Activated CD4-positive, alpha-beta T cell treated with anti-CD3 and anti-CD28 coated beads, Interleukin-2, amount 10 ng/mL, durations not matched to agents 24 days and 14 days (primary cell): ENCODE results near the gene ZC3H18. TPM values are rescaled to one million over a fixed set of nuclear protein-coding genes. Genes with fewer than 3 reads are reported as not detected.

Source experiments
- DNase-seq: peaks from one replicate; pipeline ENCODE4 v3.0.0; 2022
- H3K27ac Mint-ChIP-seq: one replicate; pipeline ENCODE4 v1.8.0; 2022; ENCODE audit warnings: mild to moderate bottlenecking, mixed read lengths
- H3K27me3 Mint-ChIP-seq: one replicate; pipeline ENCODE4 v1.8.0; 2022; ENCODE audit warnings: mixed read lengths
- H3K36me3 Mint-ChIP-seq: one replicate; pipeline ENCODE4 v1.8.0; 2022; ENCODE audit warnings: low read depth, mild to moderate bottlenecking, mixed read lengths
- H3K4me1 Mint-ChIP-seq: one replicate; pipeline ENCODE4 v1.8.0; 2021; ENCODE audit warnings: mixed read lengths
- H3K4me3 Mint-ChIP-seq: one replicate; pipeline ENCODE4 v1.8.0; 2022; ENCODE audit warnings: mild to moderate bottlenecking, moderate library complexity, mixed read lengths
- H3K9me3 Mint-ChIP-seq: one replicate; pipeline ENCODE4 v1.8.0; 2021; ENCODE audit warnings: mixed read lengths
- intact Hi-C: fragments of 100-400 bp; cut with micrococcal nuclease; formaldehyde crosslinking; loops from one replicate; pipeline ENCODE4 v1.15.1; 2023
- total RNA-seq: library from RNA; stranded (reverse); gene quantifications from 2 replicates; pipeline ENCODE4 v1.2.3, GENCODE V29; 2022

The ZC3H18 gene
- total RNA-seq, 1 donor from 2014 or later, result 106 TPM

GRCh38 chr16:88549671-88550245 is 20.4 kb upstream of the ZC3H18 start:
- Mint-ChIP-seq H3K4me3 (no peak overlapping the region), H3K36me3 (no peaks in the 10 kb centered on the region)
- no peak for DNase-seq

GRCh38 chr16:88550246-88550661 is 19.9 kb upstream of the ZC3H18 start:
- no peak for DNase-seq
- H3K9me3 Mint-ChIP-seq, result no peaks in the 10 kb centered on the region
- H3K27ac Mint-ChIP-seq, result no peak overlapping the region
- H3K36me3 Mint-ChIP-seq, result no peaks in the 10 kb centered on the region
- no peak overlapping the region for H3K4me3 Mint-ChIP-seq
- H3K27me3 Mint-ChIP-seq, result peaks cover 24% of the 10 kb centered on the region
- intact Hi-C loops, result no loop called here
- no peaks in the 10 kb centered on the region for H3K4me1 Mint-ChIP-seq

More at GRCh38 chr16:88549671-88550245, 20.4 kb upstream of the ZC3H18 start:
- Mint-ChIP-seq H3K27ac (no peak overlapping the region), H3K4me1 (no peaks in the 10 kb centered on the region), H3K9me3 (no peaks in the 10 kb centered on the region), H3K27me3 (peaks cover 24% of the 10 kb centered on the region)
- intact Hi-C loops, result no loop called here

GRCh38 chr16:88552166-88552565 is 18.0 kb upstream of the ZC3H18 start:
- H3K4me3 Mint-ChIP-seq, result no peak overlapping the region
- no peaks in the 10 kb centered on the region for H3K4me1 Mint-ChIP-seq
- H3K27ac Mint-ChIP-seq, result no peak overlapping the region
- DNase-seq, result no peak
- peaks cover 18% of the 10 kb centered on the region for H3K27me3 Mint-ChIP-seq
- intact Hi-C loops, result no loop called here
- H3K36me3 Mint-ChIP-seq, result no peaks in the 10 kb centered on the region
- peaks cover 6% of the 10 kb centered on the region for H3K9me3 Mint-ChIP-seq

- Mint-ChIP-seq H3K27me3 (peaks cover 18% of the 10 kb centered on the region), H3K36me3 (no peaks in the 10 kb centered on the region), H3K9me3 (peaks cover 6% of the 10 kb centered on the region), H3K27ac (no peak overlapping the region), H3K4me1 (no peaks in the 10 kb centered on the region), H3K4me3 (no peak overlapping the region)
- intact Hi-C loops, result no loop called here
- DNase-seq, result no peak
Measured at GRCh38 chr16:88552815-88553214, 17.4 kb upstream of the ZC3H18 start.

GRCh38 chr16:88553739-88554138 is 16.5 kb upstream of the ZC3H18 start:
- intact Hi-C loops, result no loop called here
- Mint-ChIP-seq H3K4me1 (peaks cover under 1% of the 10 kb centered on the region), H3K27ac (no peak overlapping the region), H3K36me3 (no peaks in the 10 kb centered on the region), H3K4me3 (no peak overlapping the region), H3K27me3 (peaks cover 16% of the 10 kb centered on the region), H3K9me3 (peaks cover 6% of the 10 kb centered on the region)
- no peak for DNase-seq

GRCh38 chr16:88554711-88555264 is 15.4 kb upstream of the ZC3H18 start:
- peaks cover 3% of the 10 kb centered on the region for H3K4me1 Mint-ChIP-seq
- no peak overlapping the region for H3K4me3 Mint-ChIP-seq
- H3K27ac Mint-ChIP-seq, result no peak overlapping the region
- intact Hi-C loops, result no loop called here
- no peak for DNase-seq
- peaks cover 6% of the 10 kb centered on the region for H3K9me3 Mint-ChIP-seq
- peaks cover 9% of the 10 kb centered on the region for H3K27me3 Mint-ChIP-seq
- no peaks in the 10 kb centered on the region for H3K36me3 Mint-ChIP-seq

GRCh38 chr16:88556294-88556988 is 13.8 kb upstream of the ZC3H18 start:
- H3K4me1 Mint-ChIP-seq, result peaks cover 3% of the 10 kb centered on the region
- no peak for DNase-seq
- intact Hi-C loops, result no loop called here
- no peak overlapping the region for H3K27ac Mint-ChIP-seq
- peaks cover 6% of the 10 kb centered on the region for H3K9me3 Mint-ChIP-seq
- H3K27me3 Mint-ChIP-seq, result peaks cover 4% of the 10 kb centered on the region
- no peak overlapping the region for H3K4me3 Mint-ChIP-seq
- no peaks in the 10 kb centered on the region for H3K36me3 Mint-ChIP-seq

GRCh38 chr16:88558457-88559442 is 11.5 kb upstream of the ZC3H18 start:
- H3K9me3 Mint-ChIP-seq, result peaks cover 6% of the 10 kb centered on the region
- no peak overlapping the region for H3K4me3 Mint-ChIP-seq
- peaks cover 5% of the 10 kb centered on the region for H3K4me1 Mint-ChIP-seq
- no peaks in the 10 kb centered on the region for H3K36me3 Mint-ChIP-seq
- intact Hi-C loops, result no loop called here
- H3K27me3 Mint-ChIP-seq, result peaks cover 2% of the 10 kb centered on the region
- no peak for DNase-seq
- H3K27ac Mint-ChIP-seq, result no peak overlapping the region

- Mint-ChIP-seq H3K4me3 (no peak overlapping the region), H3K9me3 (peaks cover 6% of the 10 kb centered on the region), H3K36me3 (no peaks in the 10 kb centered on the region), H3K27ac (no peak overlapping the region), H3K27me3 (peaks cover 2% of the 10 kb centered on the region), H3K4me1 (peaks cover 7% of the 10 kb centered on the region)
- intact Hi-C loops, result loop anchor here (5.0 kb wide), 1 partner anchor 604 kb away; no protein-coding TSS in a partner anchor
- DNase-seq, result no peak
Measured at GRCh38 chr16:88560714-88561484, 9.3 kb upstream of the ZC3H18 start.

- Mint-ChIP-seq H3K4me3 (no peak overlapping the region), H3K4me1 (peaks cover 15% of the 10 kb centered on the region), H3K27me3 (no peaks in the 10 kb centered on the region), H3K9me3 (no peaks in the 10 kb centered on the region), H3K36me3 (no peaks in the 10 kb centered on the region), H3K27ac (no peak overlapping the region)
- intact Hi-C loops, result loop anchor here (1.0 to 5.0 kb wide), 2 partner anchors 118 to 604 kb away; no protein-coding TSS in a partner anchor
- DNase-seq, result peak; percentile 83
Measured at GRCh38 chr16:88561485-88562359, 8.5 kb upstream of the ZC3H18 start.

GRCh38 chr16:88566158-88566557 is 4.0 kb upstream of the ZC3H18 start:
- intact Hi-C loops, result no loop called here
- Mint-ChIP-seq H3K9me3 (no peaks in the 10 kb centered on the region), H3K4me3 (no peak overlapping the region), H3K27me3 (no peaks in the 10 kb centered on the region), H3K4me1 (peaks cover 20% of the 10 kb centered on the region), H3K27ac (peak overlapping the region; percentile 14), H3K36me3 (peaks cover 2% of the 10 kb centered on the region)
- DNase-seq, result peak; percentile 64
